ENCODE results near the gene SPIRE1.
"Not testable (repeated sequence)": the region's sequence is repeated elsewhere in the genome, so short reads cannot be mapped to it uniquely, and the experiment has no call there.

SPIRE1 gene

GRCh38 chr18:12638644-12639124 is 19.2 kb downstream of the SPIRE1 start:
- Mint-ChIP-seq H3K4me1 (ENCODE audit: low read depth) (peaks cover 6% of the 10 kb centered on the region), H3K9me3 (no peaks in the 10 kb centered on the region), H3K4me3 (no peak overlapping the region), H3K36me3 (ENCODE audit: low read depth) (peaks cover 4% of the 10 kb centered on the region), H3K27me3 (no peaks in the 10 kb centered on the region), H3K27ac (no peak overlapping the region)
- intact Hi-C loops (cut with micrococcal nuclease): loop anchor here (10.0 kb wide), 1 partner anchor 54 kb away; no protein-coding TSS in a partner anchor

GRCh38 chr18:12637901-12638643 is 19.8 kb downstream of the SPIRE1 start:
- Mint-ChIP-seq H3K27me3 (no peaks in the 10 kb centered on the region), H3K9me3 (no peaks in the 10 kb centered on the region), H3K4me3 (no peak overlapping the region), H3K36me3 (ENCODE audit: low read depth) (peaks cover 9% of the 10 kb centered on the region), H3K27ac (no peak overlapping the region), H3K4me1 (ENCODE audit: low read depth) (peaks cover 6% of the 10 kb centered on the region)
- intact Hi-C loops (cut with micrococcal nuclease): loop anchor here (10.0 kb wide), 1 partner anchor 53 kb away; no protein-coding TSS in a partner anchor

GRCh38 chr18:12637393-12637792 is 20.5 kb downstream of the SPIRE1 start:
- no peaks in the 10 kb centered on the region for H3K9me3 Mint-ChIP-seq
- no peak overlapping the region for H3K27ac Mint-ChIP-seq
- intact Hi-C loops (cut with micrococcal nuclease): loop anchor here (10.0 kb wide), 1 partner anchor 53 kb away; no protein-coding TSS in a partner anchor
- no peaks in the 10 kb centered on the region for H3K27me3 Mint-ChIP-seq
- H3K36me3 Mint-ChIP-seq (ENCODE audit: low read depth): peaks cover 9% of the 10 kb centered on the region
- peaks cover 6% of the 10 kb centered on the region for H3K4me1 Mint-ChIP-seq (ENCODE audit: low read depth)
- no peak overlapping the region for H3K4me3 Mint-ChIP-seq

- no peak overlapping the region for H3K4me3 Mint-ChIP-seq
- no peaks in the 10 kb centered on the region for H3K27me3 Mint-ChIP-seq
- intact Hi-C loops (cut with micrococcal nuclease): loop anchor here (10.0 kb wide), 1 partner anchor 47 kb away; no protein-coding TSS in a partner anchor
- no peaks in the 10 kb centered on the region for H3K4me1 Mint-ChIP-seq (ENCODE audit: low read depth)
- no peaks in the 10 kb centered on the region for H3K9me3 Mint-ChIP-seq
- peaks cover 20% of the 10 kb centered on the region for H3K36me3 Mint-ChIP-seq (ENCODE audit: low read depth)
- H3K27ac Mint-ChIP-seq: no peak overlapping the region
Observed at GRCh38 chr18:12631831-12632477, 26.0 kb downstream of the SPIRE1 start.

- Mint-ChIP-seq H3K4me1 (ENCODE audit: low read depth) (no peaks in the 10 kb centered on the region), H3K9me3 (no peaks in the 10 kb centered on the region), H3K36me3 (ENCODE audit: low read depth) (peaks cover 20% of the 10 kb centered on the region), H3K27me3 (no peaks in the 10 kb centered on the region), H3K4me3 (no peak overlapping the region), H3K27ac (no peak overlapping the region)
- intact Hi-C loops (cut with micrococcal nuclease): loop anchor here (10.0 kb wide), 1 partner anchor 45 kb away; no protein-coding TSS in a partner anchor
Observed at GRCh38 chr18:12630136-12630535, 27.8 kb downstream of the SPIRE1 start.

GRCh38 chr18:12628706-12629702 is 28.9 kb downstream of the SPIRE1 start:
- Mint-ChIP-seq H3K27ac (no peak overlapping the region), H3K9me3 (no peaks in the 10 kb centered on the region), H3K27me3 (no peaks in the 10 kb centered on the region), H3K4me1 (ENCODE audit: low read depth) (no peaks in the 10 kb centered on the region), H3K36me3 (ENCODE audit: low read depth) (peaks cover 15% of the 10 kb centered on the region), H3K4me3 (no peak overlapping the region)
- intact Hi-C loops (cut with micrococcal nuclease): no loop called here

- H3K4me1 Mint-ChIP-seq (ENCODE audit: low read depth); H3K27me3 Mint-ChIP-seq; intact Hi-C loops (cut with micrococcal nuclease); H3K27ac Mint-ChIP-seq; H3K36me3 Mint-ChIP-seq (ENCODE audit: low read depth); H3K4me3 Mint-ChIP-seq; H3K9me3 Mint-ChIP-seq: not testable (repeated sequence)
Observed at GRCh38 chr18:12627199-12627598, 30.7 kb downstream of the SPIRE1 start.

- H3K9me3 Mint-ChIP-seq: peaks cover 9% of the 10 kb centered on the region
- H3K4me3 Mint-ChIP-seq: no peak overlapping the region
- peaks cover 6% of the 10 kb centered on the region for H3K36me3 Mint-ChIP-seq (ENCODE audit: low read depth)
Observed at GRCh38 chr18:12625241-12625640, 32.7 kb downstream of the SPIRE1 start.

GRCh38 chr18:12621742-12622306 is 36.1 kb downstream of the SPIRE1 start:
- H3K27ac Mint-ChIP-seq: no peak overlapping the region

More at GRCh38 chr18:12625241-12625640, 32.7 kb downstream of the SPIRE1 start:
- Mint-ChIP-seq H3K27me3 (no peaks in the 10 kb centered on the region), H3K4me1 (ENCODE audit: low read depth) (no peaks in the 10 kb centered on the region), H3K27ac (no peak overlapping the region)
- intact Hi-C loops (cut with micrococcal nuclease): no loop called here

GRCh38 chr18:12615748-12616147 is 42.2 kb downstream of the SPIRE1 start:
- H3K4me1 Mint-ChIP-seq (ENCODE audit: low read depth): peaks cover 25% of the 10 kb centered on the region
- H3K27ac Mint-ChIP-seq: no peak overlapping the region
- H3K4me3 Mint-ChIP-seq: no peak overlapping the region
- intact Hi-C loops (cut with micrococcal nuclease): no loop called here
- H3K27me3 Mint-ChIP-seq: no peaks in the 10 kb centered on the region
- H3K9me3 Mint-ChIP-seq: no peaks in the 10 kb centered on the region
- H3K36me3 Mint-ChIP-seq (ENCODE audit: low read depth): no peaks in the 10 kb centered on the region

More at GRCh38 chr18:12621742-12622306, 36.1 kb downstream of the SPIRE1 start:
- Mint-ChIP-seq H3K36me3 (ENCODE audit: low read depth) (no peaks in the 10 kb centered on the region), H3K9me3 (peaks cover 9% of the 10 kb centered on the region), H3K27me3 (no peaks in the 10 kb centered on the region), H3K4me3 (no peak overlapping the region), H3K4me1 (ENCODE audit: low read depth) (no peaks in the 10 kb centered on the region)
- intact Hi-C loops (cut with micrococcal nuclease): no loop called here

- H3K36me3 Mint-ChIP-seq (ENCODE audit: low read depth): no peaks in the 10 kb centered on the region
Observed at GRCh38 chr18:12608301-12608700, 49.6 kb downstream of the SPIRE1 start.

GRCh38 chr18:12606592-12607315 is 51.2 kb downstream of the SPIRE1 start:
- Mint-ChIP-seq H3K4me3 (peak overlapping the region; percentile 62), H3K4me1 (ENCODE audit: low read depth) (peaks cover 54% of the 10 kb centered on the region), H3K27ac (peak overlapping the region; percentile 96), H3K9me3 (no peaks in the 10 kb centered on the region), H3K27me3 (no peaks in the 10 kb centered on the region), H3K36me3 (ENCODE audit: low read depth) (no peaks in the 10 kb centered on the region)
- intact Hi-C loops (cut with micrococcal nuclease): loop anchor here (5.0 kb wide), 1 partner anchor 51 kb away; the partner anchor contains the start of gene SPIRE1

More at GRCh38 chr18:12608301-12608700, 49.6 kb downstream of the SPIRE1 start:
- intact Hi-C loops (cut with micrococcal nuclease): loop anchor here (5.0 kb wide), 1 partner anchor 49 kb away; the partner anchor contains the start of gene SPIRE1
- peak overlapping the region; percentile 96 for H3K27ac Mint-ChIP-seq
- peaks cover 64% of the 10 kb centered on the region for H3K4me1 Mint-ChIP-seq (ENCODE audit: low read depth)
- H3K4me3 Mint-ChIP-seq: no peak overlapping the region
- no peaks in the 10 kb centered on the region for H3K27me3 Mint-ChIP-seq
- no peaks in the 10 kb centered on the region for H3K9me3 Mint-ChIP-seq
